ENCODE data around the gene CDC5L. TPM values are rescaled to one million over a fixed set of nuclear protein-coding genes. Genes with fewer than 3 reads are reported as not detected.

The CDC5L gene
- total RNA-seq, 1 donor from 2014 or later = 27.7 TPM

DNA sequence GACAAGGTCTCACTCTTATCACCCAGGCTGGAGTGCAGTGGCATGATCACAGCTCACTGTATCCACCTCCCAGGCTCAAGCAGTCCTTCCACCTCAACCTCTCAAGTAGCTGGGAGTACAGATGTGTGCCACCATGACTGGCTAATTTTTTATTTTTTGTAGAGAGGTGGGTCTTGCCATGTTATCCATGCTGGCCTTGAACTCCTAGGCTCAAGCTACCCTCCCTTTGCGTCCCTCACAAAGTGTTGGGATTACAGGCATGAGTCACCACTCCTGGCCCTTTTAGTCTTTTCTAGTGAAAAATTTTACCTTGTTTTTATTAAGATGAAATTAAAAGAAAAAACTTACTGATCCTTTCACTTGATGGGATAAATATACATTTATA is 17.2 kb downstream of the CDC5L start:
- intact Hi-C loops (cut with micrococcal nuclease) = no loop called here
- no peak for DNase-seq (ENCODE audit: low spot score)
- Mint-ChIP-seq H3K36me3 (ENCODE audit: low read depth) (peaks cover 85% of the 10 kb centered on the region), H3K27me3 (ENCODE audit: low read depth) (no peaks in the 10 kb centered on the region), H3K4me3 (ENCODE audit: low read depth) (no peak overlapping the region), H3K4me1 (ENCODE audit: low read depth) (peaks cover 30% of the 10 kb centered on the region), H3K27ac (no peak overlapping the region), H3K9me3 (peaks cover 10% of the 10 kb centered on the region)

DNA sequence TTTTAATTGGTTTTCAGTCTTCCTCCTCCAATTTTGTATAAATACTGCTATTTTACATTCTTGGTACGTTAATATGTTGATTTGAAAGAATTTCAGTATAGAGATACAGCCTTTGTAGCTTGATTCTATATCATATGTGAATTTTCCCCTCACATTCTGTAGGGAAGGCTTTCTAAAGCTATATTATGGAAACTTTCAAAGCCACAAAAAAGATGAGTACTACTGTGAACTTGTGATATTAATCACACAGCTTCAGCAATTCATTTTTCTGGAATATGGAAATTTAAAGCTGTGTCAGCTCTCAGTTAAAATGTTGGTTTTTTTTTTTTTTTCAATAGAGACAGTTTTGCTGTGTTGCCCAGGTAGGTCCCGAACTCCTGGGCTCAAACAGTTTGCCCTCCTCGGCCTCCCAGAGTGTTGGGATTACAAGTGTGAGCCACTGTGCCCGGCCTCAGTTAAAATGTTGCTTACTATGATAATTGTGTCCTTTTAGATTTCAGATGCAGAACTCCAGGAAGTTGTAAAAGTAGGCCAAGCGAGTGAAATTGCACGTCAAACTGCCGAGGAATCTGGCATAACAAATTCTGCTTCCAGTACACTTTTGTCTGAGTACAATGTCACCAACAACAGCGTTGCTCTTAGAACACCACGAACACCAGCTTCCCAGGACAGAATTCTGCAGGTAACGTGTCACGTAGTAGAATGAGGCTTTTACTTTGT is 20.6 kb downstream of the CDC5L start:
- no peaks in the 10 kb centered on the region for H3K27me3 Mint-ChIP-seq (ENCODE audit: low read depth)
- H3K36me3 Mint-ChIP-seq (ENCODE audit: low read depth) = peaks cover 92% of the 10 kb centered on the region
- peaks cover 9% of the 10 kb centered on the region for H3K9me3 Mint-ChIP-seq
- H3K4me1 Mint-ChIP-seq (ENCODE audit: low read depth) = peaks cover 22% of the 10 kb centered on the region
- intact Hi-C loops (cut with micrococcal nuclease) = no loop called here
- H3K27ac Mint-ChIP-seq = peak overlapping the region; percentile 44
- no peak for DNase-seq (ENCODE audit: low spot score)
- no peak overlapping the region for H3K4me3 Mint-ChIP-seq (ENCODE audit: low read depth)

DNA sequence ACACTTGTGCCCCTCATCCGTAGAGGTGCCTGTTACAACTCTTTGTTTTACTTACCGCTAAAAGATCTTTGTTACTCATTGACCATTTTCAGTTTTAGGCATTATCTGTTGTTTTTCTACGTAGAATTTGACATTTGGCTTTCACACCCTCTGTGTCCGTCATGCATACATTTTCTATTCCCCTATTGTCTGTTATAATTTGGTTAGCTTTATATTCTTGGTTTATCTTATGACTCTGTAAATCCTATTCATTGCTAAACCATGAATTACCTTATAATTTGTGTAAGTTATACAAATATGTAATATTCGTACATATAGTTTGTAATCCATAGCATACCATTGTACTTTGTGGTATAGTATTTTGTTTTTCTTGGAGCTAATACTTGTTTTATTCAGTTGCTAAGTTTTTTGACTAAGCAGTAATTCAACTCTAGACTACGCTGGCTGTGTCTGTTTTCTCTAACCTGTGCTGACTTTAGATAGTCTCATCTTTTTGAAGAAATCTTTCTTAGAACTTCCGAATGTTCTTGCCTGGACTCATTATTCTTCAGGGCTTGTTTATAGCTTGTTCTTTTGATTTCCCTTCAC is 21.8 kb downstream of the CDC5L start:
- peaks cover 95% of the 10 kb centered on the region for H3K36me3 Mint-ChIP-seq (ENCODE audit: low read depth)
- H3K4me1 Mint-ChIP-seq (ENCODE audit: low read depth) = peaks cover 24% of the 10 kb centered on the region

DNA sequence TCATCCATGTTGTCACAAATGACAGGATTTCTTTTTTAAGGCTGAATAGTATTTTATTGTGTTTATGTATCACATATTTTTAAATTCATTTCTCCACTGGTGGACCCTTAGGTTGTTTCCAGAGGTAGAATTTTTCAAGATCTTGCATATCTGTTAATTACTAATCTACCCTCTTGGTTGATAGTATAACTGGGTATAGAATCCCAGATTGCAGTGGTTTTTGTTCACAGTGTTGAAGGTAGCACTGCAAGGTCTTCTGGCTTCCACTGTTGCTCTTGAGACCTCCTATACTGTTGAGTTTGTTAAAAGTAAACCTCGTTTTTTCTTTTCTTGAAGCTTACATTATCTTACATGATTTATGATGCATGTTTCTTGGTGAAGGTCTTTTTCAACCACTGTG is 22.9 kb downstream of the CDC5L start:
- no peak overlapping the region for H3K27ac Mint-ChIP-seq
- peaks cover 9% of the 10 kb centered on the region for H3K9me3 Mint-ChIP-seq
- H3K4me3 Mint-ChIP-seq (ENCODE audit: low read depth) = no peak overlapping the region
- peaks cover 96% of the 10 kb centered on the region for H3K36me3 Mint-ChIP-seq (ENCODE audit: low read depth)
- peaks cover 33% of the 10 kb centered on the region for H3K4me1 Mint-ChIP-seq (ENCODE audit: low read depth)
- DNase-seq (ENCODE audit: low spot score) = no peak
- intact Hi-C loops (cut with micrococcal nuclease) = no loop called here
- H3K27me3 Mint-ChIP-seq (ENCODE audit: low read depth) = no peaks in the 10 kb centered on the region

More for the DNA sequence above, 21.8 kb downstream of the CDC5L start:
- Mint-ChIP-seq H3K27ac (peak overlapping the region; percentile 36), H3K27me3 (ENCODE audit: low read depth) (no peaks in the 10 kb centered on the region), H3K9me3 (peaks cover 9% of the 10 kb centered on the region), H3K4me3 (ENCODE audit: low read depth) (no peak overlapping the region)
- no peak for DNase-seq (ENCODE audit: low spot score)
- intact Hi-C loops (cut with micrococcal nuclease) = no loop called here

DNA sequence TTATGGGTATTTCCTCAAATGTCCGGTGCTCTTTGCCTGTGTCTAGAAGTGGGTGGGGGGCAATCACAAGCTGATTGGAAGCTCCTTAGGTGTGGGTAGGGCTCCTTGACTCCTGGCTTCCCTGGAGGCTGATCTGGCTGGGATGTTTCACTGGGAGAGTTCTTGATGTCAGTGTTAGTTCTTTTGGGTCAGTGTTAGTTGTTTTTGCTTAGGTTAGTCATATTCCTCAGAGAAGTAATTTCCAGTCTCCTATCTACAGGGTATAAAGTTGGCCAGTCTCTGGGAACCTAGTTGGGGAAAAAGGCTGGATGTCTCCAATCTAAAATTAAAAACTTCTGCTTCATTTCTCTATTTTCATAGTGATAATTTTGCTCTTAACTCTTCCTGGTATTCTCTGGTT is 23.6 kb downstream of the CDC5L start:
- Mint-ChIP-seq H3K4me3 (ENCODE audit: low read depth) (no peak overlapping the region), H3K4me1 (ENCODE audit: low read depth) (peaks cover 41% of the 10 kb centered on the region), H3K27me3 (ENCODE audit: low read depth) (no peaks in the 10 kb centered on the region), H3K9me3 (peaks cover 9% of the 10 kb centered on the region), H3K36me3 (ENCODE audit: low read depth) (peaks cover 96% of the 10 kb centered on the region), H3K27ac (no peak overlapping the region)
- DNase-seq (ENCODE audit: low spot score) = no peak
- intact Hi-C loops (cut with micrococcal nuclease) = no loop called here

DNA sequence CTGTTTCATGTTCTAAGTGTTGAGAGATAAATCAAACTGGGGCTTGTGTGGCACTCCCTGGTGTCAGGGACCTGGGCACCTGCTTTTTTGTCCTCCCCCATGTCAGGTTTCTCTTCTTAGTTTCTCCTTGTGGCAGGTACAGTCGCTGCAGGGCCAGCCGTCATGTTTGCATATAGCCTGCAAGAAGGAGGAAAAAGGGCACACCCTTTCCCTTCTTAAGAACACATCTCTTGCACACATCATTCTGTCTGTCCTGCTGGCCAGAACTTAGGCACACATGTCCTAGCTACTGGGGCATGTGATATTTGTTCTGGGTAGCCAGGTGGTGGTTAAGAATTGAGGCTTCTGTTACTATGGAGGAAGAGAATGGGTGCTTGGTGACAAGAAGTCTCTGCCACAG is 27.9 kb downstream of the CDC5L start:
- H3K9me3 Mint-ChIP-seq = peaks cover 9% of the 10 kb centered on the region
- no peaks in the 10 kb centered on the region for H3K27me3 Mint-ChIP-seq (ENCODE audit: low read depth)
- H3K4me1 Mint-ChIP-seq (ENCODE audit: low read depth) = peaks cover 31% of the 10 kb centered on the region
- no peak overlapping the region for H3K27ac Mint-ChIP-seq
- intact Hi-C loops (cut with micrococcal nuclease) = no loop called here
- no peak overlapping the region for H3K4me3 Mint-ChIP-seq (ENCODE audit: low read depth)
- H3K36me3 Mint-ChIP-seq (ENCODE audit: low read depth) = peaks cover 85% of the 10 kb centered on the region
- DNase-seq (ENCODE audit: low spot score) = no peak

DNA sequence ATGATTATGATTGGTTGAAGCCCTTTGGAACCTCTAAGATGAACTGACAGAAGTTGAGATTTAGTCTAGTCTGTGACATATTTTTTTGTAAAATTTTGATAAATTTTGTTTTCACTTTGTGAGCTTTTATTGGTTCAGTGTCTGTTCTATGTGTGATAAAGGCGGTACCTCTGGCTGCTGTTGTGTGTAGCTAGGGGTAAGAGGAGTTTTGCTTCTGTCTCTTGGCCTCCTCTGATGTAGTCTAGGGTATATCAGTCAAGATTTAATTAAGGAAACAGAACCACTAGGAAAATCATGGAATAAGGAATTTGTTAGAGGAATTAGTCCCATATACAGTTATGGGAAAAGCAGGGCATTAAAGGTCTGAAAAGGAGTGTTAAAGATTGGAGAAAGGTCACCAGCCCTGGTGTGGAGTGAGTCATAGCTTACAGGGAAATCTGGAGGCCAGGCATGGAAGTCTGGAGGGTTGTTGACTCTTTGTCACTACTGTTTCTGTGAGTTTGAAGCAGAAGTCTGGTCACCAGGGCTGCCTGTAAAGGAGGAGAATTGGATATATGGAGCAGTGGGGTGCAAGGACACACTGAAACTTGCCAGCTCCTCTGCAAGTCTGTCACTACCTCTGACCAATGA is 28.5 kb downstream of the CDC5L start:
- Mint-ChIP-seq H3K27ac (peak overlapping the region; percentile 13), H3K9me3 (peaks cover 9% of the 10 kb centered on the region), H3K36me3 (ENCODE audit: low read depth) (peaks cover 85% of the 10 kb centered on the region), H3K27me3 (ENCODE audit: low read depth) (no peaks in the 10 kb centered on the region), H3K4me1 (ENCODE audit: low read depth) (peaks cover 31% of the 10 kb centered on the region), H3K4me3 (ENCODE audit: low read depth) (no peak overlapping the region)
- no peak for DNase-seq (ENCODE audit: low spot score)
- intact Hi-C loops (cut with micrococcal nuclease) = no loop called here

DNA sequence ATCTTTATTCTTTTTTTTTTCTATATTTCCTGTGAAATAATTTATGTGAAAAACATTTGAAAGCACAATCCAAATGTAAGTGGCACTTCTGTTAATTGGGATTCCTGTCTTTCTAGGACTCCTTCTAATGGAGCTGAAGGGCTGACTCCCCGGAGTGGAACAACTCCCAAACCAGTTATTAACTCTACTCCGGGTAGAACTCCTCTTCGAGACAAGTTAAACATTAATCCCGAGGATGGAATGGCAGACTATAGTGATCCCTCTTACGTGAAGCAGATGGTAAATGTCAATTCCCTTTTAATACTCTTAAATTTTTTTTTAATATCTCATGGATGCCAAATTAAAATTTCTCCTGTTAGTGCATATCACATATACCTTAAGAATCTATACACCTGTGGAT is 35.0 kb downstream of the CDC5L start:
- H3K27me3 Mint-ChIP-seq (ENCODE audit: low read depth) = no peaks in the 10 kb centered on the region
- no peak overlapping the region for H3K27ac Mint-ChIP-seq
- peaks cover under 1% of the 10 kb centered on the region for H3K9me3 Mint-ChIP-seq
- intact Hi-C loops (cut with micrococcal nuclease) = no loop called here
- no peak for DNase-seq (ENCODE audit: low spot score)
- H3K36me3 Mint-ChIP-seq (ENCODE audit: low read depth) = peaks cover 72% of the 10 kb centered on the region
- H3K4me1 Mint-ChIP-seq (ENCODE audit: low read depth) = no peaks in the 10 kb centered on the region
- H3K4me3 Mint-ChIP-seq (ENCODE audit: low read depth) = no peak overlapping the region

DNA sequence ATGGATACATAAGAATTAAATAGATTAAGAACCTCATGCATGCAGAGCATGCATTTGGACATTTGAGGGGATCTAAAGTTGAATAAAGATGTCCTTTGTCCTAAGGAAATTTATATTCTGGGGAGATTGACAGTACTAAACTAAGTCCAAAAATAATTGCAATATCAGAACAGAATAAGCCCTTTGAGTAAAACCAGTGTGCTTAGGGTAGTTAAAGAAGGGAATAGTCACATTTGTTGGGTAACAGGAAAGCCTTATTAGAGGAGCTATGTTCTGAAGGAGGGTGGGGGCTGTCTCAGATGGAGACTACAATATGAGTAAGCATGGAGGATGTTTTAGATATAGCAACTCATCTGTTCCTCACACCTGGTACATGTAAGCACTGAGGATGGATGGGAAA is 35.8 kb downstream of the CDC5L start:
- no peak overlapping the region for H3K4me3 Mint-ChIP-seq (ENCODE audit: low read depth)
- H3K27me3 Mint-ChIP-seq (ENCODE audit: low read depth) = no peaks in the 10 kb centered on the region
- H3K27ac Mint-ChIP-seq = no peak overlapping the region
- no peak for DNase-seq (ENCODE audit: low spot score)
- no peaks in the 10 kb centered on the region for H3K9me3 Mint-ChIP-seq
- intact Hi-C loops (cut with micrococcal nuclease) = no loop called here
- no peaks in the 10 kb centered on the region for H3K4me1 Mint-ChIP-seq (ENCODE audit: low read depth)
- H3K36me3 Mint-ChIP-seq (ENCODE audit: low read depth) = peaks cover 72% of the 10 kb centered on the region

DNA sequence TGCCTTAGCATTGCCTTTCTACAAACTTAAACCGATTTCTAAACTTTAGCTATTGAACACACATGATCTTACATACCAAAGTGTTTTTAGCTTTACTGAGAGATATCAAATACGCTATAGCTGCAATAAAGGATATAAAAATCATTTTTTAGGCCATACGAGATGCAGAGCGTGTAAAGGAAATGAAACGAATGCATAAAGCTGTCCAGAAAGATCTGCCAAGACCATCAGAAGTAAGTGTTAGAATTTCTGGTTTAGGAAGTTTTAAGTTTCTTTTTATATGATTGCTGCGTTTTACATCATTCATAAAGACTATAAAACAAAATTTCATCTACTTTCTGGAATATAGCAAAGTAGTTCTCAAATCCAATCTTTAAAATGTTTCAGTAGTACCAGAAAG is 38.4 kb downstream of the CDC5L start:
- Mint-ChIP-seq H3K27me3 (ENCODE audit: low read depth) (no peaks in the 10 kb centered on the region), H3K4me1 (ENCODE audit: low read depth) (no peaks in the 10 kb centered on the region), H3K27ac (no peak overlapping the region), H3K4me3 (ENCODE audit: low read depth) (no peak overlapping the region), H3K9me3 (no peaks in the 10 kb centered on the region), H3K36me3 (ENCODE audit: low read depth) (peaks cover 64% of the 10 kb centered on the region)
- intact Hi-C loops (cut with micrococcal nuclease) = no loop called here
- no peak for DNase-seq (ENCODE audit: low spot score)

DNA sequence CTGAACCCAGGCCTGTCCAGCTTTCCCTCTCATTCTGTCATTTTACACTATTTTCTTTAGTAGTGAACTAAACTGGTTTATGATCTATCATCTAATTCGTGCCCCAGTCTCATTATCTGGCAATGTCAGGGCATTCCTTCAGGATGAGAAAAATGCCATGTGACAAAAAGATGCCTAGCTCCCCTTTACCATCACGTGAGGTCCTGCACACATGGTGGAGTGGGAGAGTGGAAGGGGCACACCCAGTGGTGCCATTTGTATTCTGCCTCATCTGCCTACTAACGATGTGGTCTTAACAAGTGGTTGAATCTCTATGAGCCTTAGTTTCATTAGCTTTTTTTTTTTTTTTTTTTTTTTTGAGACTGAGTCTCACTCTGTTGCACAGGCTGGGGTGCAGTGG is 41.2 kb downstream of the CDC5L start:
- H3K27me3 Mint-ChIP-seq (ENCODE audit: low read depth) = no peaks in the 10 kb centered on the region
- H3K9me3 Mint-ChIP-seq = no peaks in the 10 kb centered on the region
- no peak overlapping the region for H3K4me3 Mint-ChIP-seq (ENCODE audit: low read depth)
- H3K36me3 Mint-ChIP-seq (ENCODE audit: low read depth) = peaks cover 62% of the 10 kb centered on the region
- H3K4me1 Mint-ChIP-seq (ENCODE audit: low read depth) = peaks cover 2% of the 10 kb centered on the region
- intact Hi-C loops (cut with micrococcal nuclease) = no loop called here
- no peak for DNase-seq (ENCODE audit: low spot score)
- no peak overlapping the region for H3K27ac Mint-ChIP-seq

DNA sequence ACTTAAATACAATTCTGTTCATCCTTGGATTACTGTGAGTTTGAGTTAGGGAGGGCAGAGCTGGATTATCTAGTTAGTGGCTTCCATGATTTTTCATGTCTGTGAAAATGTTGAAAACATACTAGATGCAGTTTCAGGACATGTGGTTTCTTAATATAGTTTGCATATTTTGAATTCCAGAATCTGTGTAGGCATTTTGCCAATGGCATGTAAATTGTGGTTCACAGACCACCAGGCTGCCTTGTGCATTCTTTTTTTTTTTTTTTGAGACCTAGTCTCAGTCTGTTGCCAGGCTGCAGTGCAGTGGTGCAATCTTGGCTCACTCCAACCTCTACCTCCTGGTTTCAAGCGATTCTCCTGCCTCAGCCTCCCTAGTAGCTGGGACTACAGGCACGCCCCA is 42.8 kb downstream of the CDC5L start:
- peaks cover 55% of the 10 kb centered on the region for H3K36me3 Mint-ChIP-seq (ENCODE audit: low read depth)
- no peak overlapping the region for H3K27ac Mint-ChIP-seq
- H3K4me3 Mint-ChIP-seq (ENCODE audit: low read depth) = no peak overlapping the region
- intact Hi-C loops (cut with micrococcal nuclease) = no loop called here
- no peak for DNase-seq (ENCODE audit: low spot score)
- H3K9me3 Mint-ChIP-seq = no peaks in the 10 kb centered on the region
- H3K4me1 Mint-ChIP-seq (ENCODE audit: low read depth) = peaks cover 2% of the 10 kb centered on the region
- no peaks in the 10 kb centered on the region for H3K27me3 Mint-ChIP-seq (ENCODE audit: low read depth)

DNA sequence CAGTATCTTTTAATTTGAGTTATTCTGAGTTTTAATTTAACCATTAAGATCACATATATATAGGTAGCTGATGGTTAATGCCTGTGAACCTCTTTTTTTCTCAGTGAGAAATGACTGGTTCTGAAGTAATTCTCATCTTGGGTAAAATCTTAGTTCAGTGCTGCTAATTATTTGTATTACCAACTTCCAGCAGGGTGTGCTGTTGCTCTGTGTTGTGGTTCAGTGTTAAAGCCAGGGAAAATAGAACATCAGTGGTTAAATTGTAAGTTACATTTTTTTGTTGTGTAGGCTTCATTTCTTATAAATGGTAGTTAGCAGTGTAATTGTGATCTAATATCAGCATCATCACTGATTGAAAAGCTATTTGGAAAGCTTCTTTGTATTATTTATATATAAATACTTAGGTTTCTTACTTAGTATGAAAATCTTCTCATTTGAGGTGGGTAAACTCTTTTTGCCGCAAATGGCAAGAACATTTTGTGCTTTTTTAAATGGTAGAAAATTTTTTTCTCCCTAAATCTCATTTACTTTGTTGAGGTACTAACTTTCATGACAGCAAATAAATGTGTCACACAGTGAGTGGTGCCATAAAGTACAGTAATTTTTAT is 43.7 kb downstream of the CDC5L start:
- H3K36me3 Mint-ChIP-seq (ENCODE audit: low read depth) = peaks cover 56% of the 10 kb centered on the region
- no peak overlapping the region for H3K27ac Mint-ChIP-seq
- peaks cover 2% of the 10 kb centered on the region for H3K4me1 Mint-ChIP-seq (ENCODE audit: low read depth)
- intact Hi-C loops (cut with micrococcal nuclease) = no loop called here
- H3K27me3 Mint-ChIP-seq (ENCODE audit: low read depth) = no peaks in the 10 kb centered on the region
- H3K4me3 Mint-ChIP-seq (ENCODE audit: low read depth) = no peak overlapping the region
- DNase-seq (ENCODE audit: low spot score) = no peak
- no peaks in the 10 kb centered on the region for H3K9me3 Mint-ChIP-seq
